PC-3 (cell line): Measurements from ENCODE around the gene FANCG. TPM values are rescaled to one million over a fixed set of nuclear protein-coding genes. Genes with fewer than 3 reads are reported as not detected.

ENCODE experiments used
- ATAC-seq: fragments of 200-7000 bp; cut with Tn5 transposase; 2 replicates; pipeline ENCODE4 v1.9.1; 2020; ENCODE audit warnings: mild to moderate bottlenecking, moderate library complexity
- BruUV-seq: library from RNA; stranded (reverse); fragments of 400-500 nt; replicated peaks from 2 replicates; lab custom pipeline; 2021; lab: Mats Ljungman, UMichigan
- CTCF ChIA-PET: fragments of 300-600 bp; sonication (Branson Sonifier 250); formaldehyde crosslinking; loops from one replicate; lab custom pipeline; 2022; ENCODE audit warnings: antibody characterized with exemption; lab: Charles Lee
- POLR2A ChIA-PET: fragments of 300-600 bp; sonication (Branson Sonifier 250); formaldehyde crosslinking; loops from one replicate; lab custom pipeline; 2022; ENCODE audit warnings: antibody characterized with exemption; ENCODE audit not compliant: unreplicated experiment; lab: Charles Lee
- DNase-seq: peaks from one replicate; pipeline ENCODE4 v3.0.0-alpha.2; 2015
- H2AFZ ChIP-seq: fragments of 300-600 bp; sonication (generic); 2 replicates; pipeline ENCODE4 v1.6.0; 2016; ENCODE audit warnings: antibody characterized with exemption, low read length
- H3F3A ChIP-seq: fragments of 300-600 bp; sonication (generic); one replicate; pipeline ENCODE4 v1.6.0; 2017; ENCODE audit warnings: antibody characterized with exemption, low read length, control low read depth, mild to moderate bottlenecking; ENCODE audit not compliant: unreplicated experiment
- H3K27ac ChIP-seq: fragments of 300-600 bp; sonication (generic); 2 replicates; pipeline ENCODE4 v1.5.1; 2016; ENCODE audit warnings: mild to moderate bottlenecking, low read length
- H3K27me3 ChIP-seq: fragments of 300-600 bp; sonication (generic); 2 replicates; pipeline ENCODE4 v1.6.1; 2016; ENCODE audit warnings: low read length, mixed read lengths
- H3K36me3 ChIP-seq: fragments of 300-600 bp; sonication (generic); 2 replicates; pipeline ENCODE4 v1.6.1; 2016; ENCODE audit warnings: low read depth, mixed run types, low read length, mixed read lengths
- H3K4me1 ChIP-seq: fragments of 300-600 bp; sonication (generic); 2 replicates; pipeline ENCODE4 v1.5.1; 2016; ENCODE audit warnings: low read length; ENCODE audit not compliant: insufficient read depth
- H3K4me2 ChIP-seq: fragments of 300-600 bp; sonication (generic); 2 replicates; pipeline ENCODE4 v1.6.0; 2016; ENCODE audit warnings: low read length
- H3K4me3 ChIP-seq: fragments of 300-600 bp; sonication (generic); 2 replicates; pipeline ENCODE4 v1.5.1; 2016; ENCODE audit warnings: mild to moderate bottlenecking, low read length, mixed read lengths
- H3K79me2 ChIP-seq: fragments of 300-600 bp; sonication (generic); 2 replicates; pipeline ENCODE4 v1.6.1; 2017; ENCODE audit warnings: low read length, mixed read lengths
- H3K9ac ChIP-seq: fragments of 300-600 bp; sonication (generic); 2 replicates; pipeline ENCODE4 v1.6.0; 2016; ENCODE audit warnings: mild to moderate bottlenecking, low read length
- H3K9me2 ChIP-seq: fragments of 300-600 bp; sonication (generic); replicated peaks from 2 replicates; pipeline ENCODE4 v1.6.1; 2016; ENCODE audit warnings: mixed run types, low read length, mixed read lengths
- H3K9me3 ChIP-seq: fragments of 300-600 bp; sonication (generic); 2 replicates; pipeline ENCODE4 v1.6.1; 2016; ENCODE audit warnings: low read length, mixed read lengths
- H4K20me1 ChIP-seq: fragments of 300-600 bp; sonication (generic); 2 replicates; pipeline ENCODE4 v1.6.1; 2016; ENCODE audit warnings: low read length, mixed read lengths
- EZH2 ChIP-seq: fragments of 300-600 bp; sonication (generic); IDR thresholded peaks from one replicate; pipeline ENCODE4 v1.6.1; 2017; ENCODE audit warnings: antibody characterized with exemption, mild to moderate bottlenecking, low read length; ENCODE audit not compliant: unreplicated experiment
- EZH2phosphoT487 ChIP-seq: fragments of 300-600 bp; sonication (generic); IDR thresholded peaks from 2 replicates; pipeline ENCODE4 v1.6.1; 2018; ENCODE audit warnings: mild to moderate bottlenecking, antibody characterized with exemption, low read length, borderline replicate concordance
- intact Hi-C: fragments of 100-400 bp; cut with micrococcal nuclease; formaldehyde crosslinking; loops from 2 replicates; pipeline ENCODE4 v1.9.0; 2023
- total RNA-seq: library from RNA; depleted of rRNA; stranded (reverse); fragments of >200 nt; gene quantifications from 2 replicates; pipeline ENCODE4 v1.2.3, GENCODE V29; 2014
- TF ChIP-seq, protein P1 (sequence below): fragments of 300-600 bp; sonication (generic); conservative IDR thresholded peaks from 2 replicates; pipeline ENCODE4 v1.5.1; 2017; ENCODE audit warnings: antibody characterized with exemption, low read depth, mild to moderate bottlenecking, low read length

FANCG gene
- total RNA-seq, 1 experiment from 2014 or later: 32.6 TPM

DNA sequence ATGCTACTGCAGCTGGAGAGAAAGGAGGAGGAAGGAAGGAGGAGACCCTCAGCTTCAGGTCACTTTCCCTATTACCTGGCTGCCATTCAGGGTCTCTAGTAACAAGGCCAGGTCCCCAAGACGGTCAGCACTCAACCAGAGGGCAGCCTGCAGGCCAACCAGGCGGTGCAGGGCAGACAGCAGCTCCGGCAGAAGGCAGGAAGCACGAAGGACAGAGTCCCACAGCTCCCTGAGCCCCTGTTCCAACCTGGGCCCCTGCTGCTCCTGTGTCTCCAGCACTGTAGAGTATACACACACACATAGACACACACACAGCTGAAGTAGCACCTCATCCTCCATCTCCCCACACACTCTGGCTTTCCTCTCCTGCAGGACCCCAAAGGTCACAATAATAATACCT is 1.7 kb downstream of the FANCG start:
- intact Hi-C loops: no loop called here
- ATAC-seq (no peak), DNase-seq (no peak)
- Histone ChIP-seq H3K79me2 (peaks cover 29% of the 10 kb centered on the region), H3F3A (no peaks in the 10 kb centered on the region), H3K9me3 (no peaks in the 10 kb centered on the region), H3K4me1 (peaks cover 13% of the 10 kb centered on the region), H2AFZ (no peak overlapping the region), H3K4me3 (peak overlapping the region; percentile 91), H3K36me3 (no peaks in the 10 kb centered on the region; the same call in 1 of the 2 replicates), H3K9me2 (no peaks in the 10 kb centered on the region), H4K20me1 (no peaks in the 10 kb centered on the region), H3K27me3 (no peaks in the 10 kb centered on the region), H3K9ac (no peak overlapping the region; the same call in 1 of the 2 replicates), H3K27ac (no peak overlapping the region), H3K4me2 (peak overlapping the region; percentile 98)
- no TSS peak for BruUV-seq
- ChIA-PET CTCF (no interaction called here), POLR2A (no interaction called here)
- TF ChIP-seq EZH2: no peak
- TF ChIP-seq, protein P1, sequence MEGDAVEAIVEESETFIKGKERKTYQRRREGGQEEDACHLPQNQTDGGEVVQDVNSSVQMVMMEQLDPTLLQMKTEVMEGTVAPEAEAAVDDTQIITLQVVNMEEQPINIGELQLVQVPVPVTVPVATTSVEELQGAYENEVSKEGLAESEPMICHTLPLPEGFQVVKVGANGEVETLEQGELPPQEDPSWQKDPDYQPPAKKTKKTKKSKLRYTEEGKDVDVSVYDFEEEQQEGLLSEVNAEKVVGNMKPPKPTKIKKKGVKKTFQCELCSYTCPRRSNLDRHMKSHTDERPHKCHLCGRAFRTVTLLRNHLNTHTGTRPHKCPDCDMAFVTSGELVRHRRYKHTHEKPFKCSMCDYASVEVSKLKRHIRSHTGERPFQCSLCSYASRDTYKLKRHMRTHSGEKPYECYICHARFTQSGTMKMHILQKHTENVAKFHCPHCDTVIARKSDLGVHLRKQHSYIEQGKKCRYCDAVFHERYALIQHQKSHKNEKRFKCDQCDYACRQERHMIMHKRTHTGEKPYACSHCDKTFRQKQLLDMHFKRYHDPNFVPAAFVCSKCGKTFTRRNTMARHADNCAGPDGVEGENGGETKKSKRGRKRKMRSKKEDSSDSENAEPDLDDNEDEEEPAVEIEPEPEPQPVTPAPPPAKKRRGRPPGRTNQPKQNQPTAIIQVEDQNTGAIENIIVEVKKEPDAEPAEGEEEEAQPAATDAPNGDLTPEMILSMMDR: no peak
- no peak for TF ChIP-seq EZH2phosphoT487

DNA sequence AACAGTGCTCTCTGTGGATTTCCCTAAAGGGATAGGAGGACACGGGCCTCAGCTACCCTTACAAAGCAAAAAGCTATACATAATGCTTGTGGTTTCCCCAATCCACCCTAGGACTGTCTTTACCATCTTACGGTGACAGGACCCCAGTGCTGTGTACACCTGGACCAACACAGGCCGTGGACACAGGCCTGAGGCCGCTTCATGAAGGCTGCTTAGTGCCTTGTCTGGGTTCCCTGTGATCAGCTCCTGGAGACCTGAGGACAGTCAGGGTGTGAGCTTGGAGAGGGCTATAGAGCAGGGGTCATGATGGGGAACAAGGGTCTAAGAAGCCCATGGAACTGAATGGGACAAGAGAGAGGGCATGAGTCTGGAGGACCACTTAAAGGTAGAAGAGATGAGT is 2.9 kb downstream of the FANCG start:
- CTCF ChIA-PET: no interaction called here
- no peak overlapping the region for H3K4me3 ChIP-seq
- no peaks in the 10 kb centered on the region for H3F3A ChIP-seq
- H4K20me1 ChIP-seq: no peaks in the 10 kb centered on the region
- no peaks in the 10 kb centered on the region for H3K27me3 ChIP-seq
- H3K4me2 ChIP-seq: no peak overlapping the region
- no peak overlapping the region for H3K9ac ChIP-seq
- H3K4me1 ChIP-seq: peaks cover 16% of the 10 kb centered on the region
- ATAC-seq (no peak), DNase-seq (no peak)
- TF ChIP-seq EZH2phosphoT487 (no peak), EZH2 (no peak)
- TF ChIP-seq, protein P1: no peak
- H3K27ac ChIP-seq: no peak overlapping the region
- no peaks in the 10 kb centered on the region for H3K9me3 ChIP-seq
- no peak overlapping the region for H2AFZ ChIP-seq
- H3K36me3 ChIP-seq: no peaks in the 10 kb centered on the region; the same call in 1 of the 2 replicates
- intact Hi-C loops: no loop called here
- no TSS peak for BruUV-seq
- H3K9me2 ChIP-seq: no peaks in the 10 kb centered on the region
- POLR2A ChIA-PET: no interaction called here
- peaks cover 34% of the 10 kb centered on the region for H3K79me2 ChIP-seq

DNA sequence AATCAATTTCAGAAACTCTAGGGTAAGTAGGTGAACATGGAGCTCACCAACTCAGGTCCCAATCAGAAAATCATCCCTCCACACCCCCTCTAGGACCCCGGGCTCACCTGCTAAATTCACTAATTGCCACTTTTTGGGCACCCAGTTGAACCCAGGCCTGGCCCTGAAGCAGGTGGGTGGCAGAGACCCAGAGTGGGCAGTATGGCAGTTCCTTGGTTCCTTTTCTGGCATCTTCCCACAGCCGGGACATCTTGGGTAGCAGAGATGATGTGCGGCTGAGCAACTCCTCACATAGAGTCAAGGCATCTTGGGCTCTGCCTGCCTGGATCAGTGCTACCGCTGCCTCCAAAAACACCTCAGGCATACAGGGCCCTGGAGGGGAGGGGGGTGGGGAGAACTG is 4.4 kb downstream of the FANCG start:
- no peaks in the 10 kb centered on the region for H3K9me3 ChIP-seq
- no peak overlapping the region for H2AFZ ChIP-seq
- TF ChIP-seq EZH2phosphoT487: no peak
- no peak for TF ChIP-seq EZH2
- TF ChIP-seq, protein P1: no peak
- H3K9ac ChIP-seq: no peak overlapping the region
- no peak overlapping the region for H3K4me3 ChIP-seq
- ATAC-seq (no peak), DNase-seq (no peak)
- ChIA-PET CTCF (no interaction called here), POLR2A (no interaction called here)
- H3F3A ChIP-seq: no peaks in the 10 kb centered on the region
- peaks cover 49% of the 10 kb centered on the region for H3K79me2 ChIP-seq
- no peaks in the 10 kb centered on the region for H3K9me2 ChIP-seq
- H4K20me1 ChIP-seq: peaks cover 14% of the 10 kb centered on the region
- H3K36me3 ChIP-seq: peaks cover 5% of the 10 kb centered on the region; the same call in 1 of the 2 replicates
- no peak overlapping the region for H3K4me2 ChIP-seq
- intact Hi-C loops: no loop called here
- no peak overlapping the region for H3K27ac ChIP-seq
- no TSS peak for BruUV-seq
- H3K4me1 ChIP-seq: peaks cover 15% of the 10 kb centered on the region
- H3K27me3 ChIP-seq: no peaks in the 10 kb centered on the region
